SU-DHL-6 (cell line): ENCODE results near the gene ERVFRD-1.
A peak's percentile ranks its signal among the peaks of the same experiment; 100 is the strongest.

Experiments
- H2AFZ ChIP-seq: fragments of 200-600 bp; sonication (generic); 2 replicates; pipeline ENCODE4 v1.6.1; 2014; ENCODE audit warnings: low read depth, mild to moderate bottlenecking, moderate library complexity, mixed read lengths, antibody characterized with exemption, low read length; ENCODE audit not compliant: severe bottlenecking
- H3F3A ChIP-seq: fragments of 200-600 bp; shearing (Covaris generic); 2 replicates; pipeline ENCODE4 v1.6.0; 2016; ENCODE audit warnings: antibody characterized with exemption, mild to moderate bottlenecking; ENCODE audit not compliant: insufficient read depth
- H3K27ac ChIP-seq: fragments of 200-600 bp; sonication (generic); 2 replicates; pipeline ENCODE4 v1.5.1; 2016; ENCODE audit warnings: low read depth, mild to moderate bottlenecking, low read length, moderate library complexity, mixed read lengths
- H3K27me3 ChIP-seq: fragments of 200-600 bp; sonication (generic), shearing (Covaris generic); 2 replicates; pipeline ENCODE4 v1.6.0; 2014; ENCODE audit warnings: mild to moderate bottlenecking, low read length
- H3K36me3 ChIP-seq: fragments of 200-600 bp; sonication (generic); 2 replicates; pipeline ENCODE4 v1.6.1; 2014; ENCODE audit warnings: mild to moderate bottlenecking, low read length, mixed read lengths
- H3K4me2 ChIP-seq: fragments of 300-600, 200-600 bp; shearing (Covaris generic), sonication (generic); 2 replicates; pipeline ENCODE4 v1.6.0; 2014; ENCODE audit warnings: low read length, low read depth, mild to moderate bottlenecking; ENCODE audit not compliant: poor library complexity, severe bottlenecking
- H3K4me3 ChIP-seq: fragments of 200-600 bp; sonication (generic); 2 replicates; pipeline ENCODE4 v1.5.1; 2014; ENCODE audit warnings: antibody characterized with exemption, low read length, mild to moderate bottlenecking, mixed read lengths; ENCODE audit not compliant: insufficient read depth, poor library complexity, severe bottlenecking
- H3K79me2 ChIP-seq: fragments of 200-600 bp; sonication (generic); 2 replicates; pipeline ENCODE4 v1.6.1; 2014; ENCODE audit warnings: mild to moderate bottlenecking, low read length, moderate library complexity; ENCODE audit not compliant: insufficient read depth
- H3K9ac ChIP-seq: fragments of 200-600 bp; sonication (generic); 2 replicates; pipeline ENCODE4 v1.7.0; 2014; ENCODE audit warnings: mild to moderate bottlenecking, low read length
- H3K9me2 ChIP-seq: fragments of 200-600 bp; sonication (generic); replicated peaks from 2 replicates; pipeline ENCODE4 v1.6.1; 2014; ENCODE audit warnings: low read length; ENCODE audit not compliant: insufficient read depth
- H3K9me3 ChIP-seq: fragments of 200-600 bp; sonication (generic); 2 replicates; pipeline ENCODE4 v1.6.1; 2014; ENCODE audit warnings: low read length, mixed read lengths; ENCODE audit not compliant: insufficient read depth
- H4K20me1 ChIP-seq: fragments of 200-600 bp; sonication (generic); 2 replicates; pipeline ENCODE4 v1.6.1; 2014; ENCODE audit warnings: low read depth, mild to moderate bottlenecking, antibody characterized with exemption, low read length, moderate library complexity, mixed read lengths
- EZH2phosphoT487 ChIP-seq: fragments of 200-600 bp; sonication (generic), shearing (Covaris generic); conservative IDR thresholded peaks from 2 replicates; pipeline ENCODE4 v1.6.1; 2018; ENCODE audit warnings: mild to moderate bottlenecking, antibody characterized with exemption, low read length, moderate library complexity, mixed read lengths
- TF ChIP-seq, protein P1 (sequence below): fragments of 200-600 bp; sonication (generic); IDR thresholded peaks from one replicate; pipeline ENCODE4 v1.5.1; 2017; ENCODE audit warnings: antibody characterized with exemption, mild to moderate bottlenecking, low read length, moderate library complexity; ENCODE audit not compliant: insufficient read depth, poor library complexity, severe bottlenecking

The ERVFRD-1 gene

DNA sequence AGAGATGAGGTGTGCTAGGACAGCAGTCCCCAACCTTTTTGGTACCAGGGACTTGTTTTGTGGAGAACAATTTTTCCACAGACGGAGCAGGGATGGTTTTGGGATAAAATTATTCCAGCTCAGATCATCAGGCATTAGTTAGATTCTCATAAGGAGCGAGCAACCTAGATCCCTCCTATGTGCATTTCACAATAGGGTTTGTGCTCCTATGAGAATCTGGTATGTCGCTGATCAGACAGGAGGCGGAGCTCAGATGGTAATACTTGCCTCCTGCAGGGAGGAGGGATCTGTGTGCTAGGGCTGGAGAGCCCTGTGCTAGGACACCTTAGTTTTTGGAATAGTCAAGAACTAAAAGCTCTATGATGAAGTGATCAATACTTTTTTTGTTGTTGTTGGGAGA, 15.4 kb downstream of the ERVFRD-1 start:
- Histone ChIP-seq H3K9me3 (no peaks in the 10 kb centered on the region), H3K27me3 (no peaks in the 10 kb centered on the region), H3K4me3 (peak overlapping the region; percentile 89), H3K4me2 (peak overlapping the region; percentile 74), H3K79me2 (peaks cover 69% of the 10 kb centered on the region), H3K9ac (peak overlapping the region; percentile 88), H2AFZ (no peak overlapping the region), H3K36me3 (peaks cover 9% of the 10 kb centered on the region; the same call in 1 of the 2 replicates), H3F3A (peaks cover 9% of the 10 kb centered on the region; the same call in 1 of the 2 replicates), H4K20me1 (0 out of 2 replicates have a peak, but pooled peaks cover 2% of the 10 kb centered on the region), H3K9me2 (no peaks in the 10 kb centered on the region), H3K27ac (no peak overlapping the region)
- TF ChIP-seq, protein P1, sequence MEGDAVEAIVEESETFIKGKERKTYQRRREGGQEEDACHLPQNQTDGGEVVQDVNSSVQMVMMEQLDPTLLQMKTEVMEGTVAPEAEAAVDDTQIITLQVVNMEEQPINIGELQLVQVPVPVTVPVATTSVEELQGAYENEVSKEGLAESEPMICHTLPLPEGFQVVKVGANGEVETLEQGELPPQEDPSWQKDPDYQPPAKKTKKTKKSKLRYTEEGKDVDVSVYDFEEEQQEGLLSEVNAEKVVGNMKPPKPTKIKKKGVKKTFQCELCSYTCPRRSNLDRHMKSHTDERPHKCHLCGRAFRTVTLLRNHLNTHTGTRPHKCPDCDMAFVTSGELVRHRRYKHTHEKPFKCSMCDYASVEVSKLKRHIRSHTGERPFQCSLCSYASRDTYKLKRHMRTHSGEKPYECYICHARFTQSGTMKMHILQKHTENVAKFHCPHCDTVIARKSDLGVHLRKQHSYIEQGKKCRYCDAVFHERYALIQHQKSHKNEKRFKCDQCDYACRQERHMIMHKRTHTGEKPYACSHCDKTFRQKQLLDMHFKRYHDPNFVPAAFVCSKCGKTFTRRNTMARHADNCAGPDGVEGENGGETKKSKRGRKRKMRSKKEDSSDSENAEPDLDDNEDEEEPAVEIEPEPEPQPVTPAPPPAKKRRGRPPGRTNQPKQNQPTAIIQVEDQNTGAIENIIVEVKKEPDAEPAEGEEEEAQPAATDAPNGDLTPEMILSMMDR = no peak

DNA sequence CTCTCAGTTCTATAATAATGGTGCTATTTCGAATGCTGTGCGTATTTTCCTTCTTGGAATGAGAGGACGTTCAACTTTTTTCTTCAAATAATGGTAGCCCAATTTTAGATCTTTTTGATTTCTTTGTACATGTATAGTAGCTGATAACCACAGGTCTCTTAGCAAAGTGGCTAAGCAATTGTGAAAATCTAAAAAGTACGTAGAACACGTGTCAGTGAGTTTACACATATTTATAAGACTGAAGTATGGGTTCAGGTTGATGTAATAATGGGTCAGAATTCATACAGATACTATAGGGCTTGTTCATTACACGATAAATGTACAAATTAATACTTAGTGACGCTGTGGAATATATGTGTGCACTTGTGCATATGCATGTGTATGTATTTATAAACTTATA, 16.6 kb downstream of the ERVFRD-1 start:
- peaks cover 2% of the 10 kb centered on the region; the same call in 1 of the 2 replicates for H3K36me3 ChIP-seq
- peaks cover 58% of the 10 kb centered on the region for H3K79me2 ChIP-seq
- peak overlapping the region; percentile 74 for H3K4me2 ChIP-seq
- H3K9me2 ChIP-seq = no peaks in the 10 kb centered on the region
- H2AFZ ChIP-seq = peak overlapping the region; percentile 91
- no peaks in the 10 kb centered on the region for H3K27me3 ChIP-seq
- TF ChIP-seq EZH2phosphoT487 = no peak
- TF ChIP-seq, protein P1 = no peak
- H3K27ac ChIP-seq = peak overlapping the region; percentile 71
- H4K20me1 ChIP-seq = no peaks in the 10 kb centered on the region
- peaks cover 9% of the 10 kb centered on the region; the same call in 1 of the 2 replicates for H3F3A ChIP-seq
- peak overlapping the region; percentile 88 for H3K9ac ChIP-seq
- H3K9me3 ChIP-seq = no peaks in the 10 kb centered on the region
- peak overlapping the region; percentile 89 for H3K4me3 ChIP-seq

DNA sequence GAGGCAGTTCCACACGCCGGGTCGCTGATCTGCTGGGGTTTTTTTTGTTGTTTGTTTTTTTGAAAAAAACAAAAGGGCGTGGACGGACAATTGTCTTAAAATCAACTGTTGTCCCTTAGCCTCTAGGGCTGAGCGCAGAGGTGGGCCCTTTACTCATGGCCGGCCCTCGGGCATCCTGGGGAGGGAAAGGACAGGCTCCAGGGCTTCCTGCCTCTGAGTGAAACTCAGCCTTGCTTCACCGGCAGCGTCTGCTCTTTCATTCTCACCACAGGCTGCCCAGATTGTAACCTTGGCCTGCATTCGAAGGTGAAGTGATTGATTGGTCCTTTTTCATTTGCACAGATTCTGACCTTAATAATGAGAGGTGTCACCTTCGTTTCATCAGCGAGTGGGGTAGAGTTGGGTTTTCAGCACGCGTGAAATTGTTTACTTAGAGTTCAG, 17.1 kb downstream of the ERVFRD-1 start:
- no peak for TF ChIP-seq EZH2phosphoT487
- TF ChIP-seq, protein P1 = no peak

More for the DNA sequence above, 17.1 kb downstream of the ERVFRD-1 start:
- H3K36me3 ChIP-seq = no peaks in the 10 kb centered on the region; the same call in 1 of the 2 replicates
- no peaks in the 10 kb centered on the region for H3K27me3 ChIP-seq
- H3K27ac ChIP-seq = peak overlapping the region; percentile 71
- peak overlapping the region; percentile 89 for H3K4me3 ChIP-seq
- H3F3A ChIP-seq = peaks cover 9% of the 10 kb centered on the region; the same call in 1 of the 2 replicates
- peaks cover 53% of the 10 kb centered on the region for H3K79me2 ChIP-seq
- no peaks in the 10 kb centered on the region for H3K9me2 ChIP-seq
- H3K9ac ChIP-seq = peak overlapping the region; percentile 88
- H4K20me1 ChIP-seq = no peaks in the 10 kb centered on the region
- peak overlapping the region; percentile 91 for H2AFZ ChIP-seq
- peak overlapping the region; percentile 74 for H3K4me2 ChIP-seq
- H3K9me3 ChIP-seq = no peaks in the 10 kb centered on the region
